ENCODE data around the gene SLC26A11.
"Not testable (repeated sequence)": the region's sequence is repeated elsewhere in the genome, so short reads cannot be mapped to it uniquely, and the experiment has no call there.

SLC26A11 gene

DNA sequence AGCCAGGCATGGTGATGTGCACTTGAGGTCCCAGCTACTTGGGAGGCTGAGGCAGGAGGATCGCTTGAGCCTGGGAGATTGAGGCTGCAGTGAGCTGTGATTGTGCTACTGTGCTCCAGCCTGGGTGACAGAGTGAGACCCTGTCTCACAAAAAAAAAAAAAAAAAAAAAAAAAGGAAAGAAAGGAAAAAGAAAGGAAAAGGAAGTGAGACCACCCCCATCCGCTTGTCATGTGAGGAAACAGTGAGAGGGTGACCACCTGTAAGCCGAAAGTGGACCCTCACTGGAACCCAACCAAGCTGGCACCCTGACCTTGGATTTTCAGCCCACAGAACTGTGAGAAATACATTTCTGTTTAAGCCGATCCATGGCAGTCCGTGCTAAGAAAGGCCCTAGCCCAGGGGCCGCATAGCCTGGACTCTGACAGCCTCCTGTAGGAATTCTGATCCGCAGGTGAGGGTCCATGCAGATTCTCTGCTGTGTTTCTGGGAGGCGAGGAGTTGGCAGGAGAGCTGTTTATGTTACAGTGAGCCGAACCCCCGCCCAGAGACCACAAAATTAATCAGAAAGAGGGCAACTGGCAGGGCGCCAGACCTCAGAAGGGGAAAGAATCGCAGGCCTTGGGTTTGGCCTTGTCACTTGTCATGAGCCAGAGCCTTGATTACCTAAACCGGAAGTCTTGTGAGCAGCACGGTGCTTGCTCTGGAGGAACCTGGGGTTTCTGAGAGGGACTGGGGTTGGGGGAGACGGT is 1.0 kb upstream of the SLC26A11 start:
- peak; percentile 79 for DNase-seq (ENCODE audit: low spot score)

DNA sequence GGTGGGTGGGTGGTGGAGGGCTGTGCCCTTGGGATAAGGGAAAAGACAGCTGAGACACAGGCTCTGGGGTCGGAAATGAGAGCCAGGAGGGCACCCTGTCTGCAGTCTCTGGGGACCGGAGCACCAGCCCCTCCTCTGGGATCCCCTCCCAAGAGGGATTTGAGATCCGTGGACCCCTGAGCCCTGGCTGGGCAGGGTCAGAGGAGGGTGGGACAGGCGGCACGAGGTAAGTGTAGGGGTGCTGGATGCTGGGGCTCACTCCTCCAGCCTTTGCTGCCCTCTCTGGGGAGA is 519 bp upstream of the SLC26A11 start:
- no peak for DNase-seq (ENCODE audit: low spot score)

DNA sequence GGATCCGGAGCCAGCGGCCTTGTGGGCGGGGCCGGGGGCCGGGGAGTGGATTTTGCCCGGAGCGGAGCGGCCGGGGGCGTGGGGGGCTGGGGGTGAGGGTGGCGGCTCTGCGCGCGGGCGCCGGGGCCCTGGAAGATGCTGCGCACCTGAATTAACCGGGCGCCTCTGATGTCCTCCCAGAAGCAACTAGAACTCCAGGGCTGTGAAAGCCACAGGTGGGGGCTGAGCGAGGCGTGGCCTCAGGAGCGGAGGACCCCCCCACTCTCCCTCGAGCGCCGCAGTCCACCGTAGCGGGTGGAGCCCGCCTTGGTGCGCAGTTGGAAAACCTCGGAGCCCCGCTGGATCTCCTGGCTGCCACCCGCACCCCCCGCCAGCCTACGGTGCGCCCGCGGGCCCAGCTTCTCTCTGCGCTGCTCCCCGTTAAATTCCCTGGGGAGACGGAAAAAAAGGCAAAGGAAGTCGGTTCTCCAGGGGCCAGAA is 549 bp downstream of the SLC26A11 start:
- peak; percentile 74 for DNase-seq (ENCODE audit: low spot score)

DNA sequence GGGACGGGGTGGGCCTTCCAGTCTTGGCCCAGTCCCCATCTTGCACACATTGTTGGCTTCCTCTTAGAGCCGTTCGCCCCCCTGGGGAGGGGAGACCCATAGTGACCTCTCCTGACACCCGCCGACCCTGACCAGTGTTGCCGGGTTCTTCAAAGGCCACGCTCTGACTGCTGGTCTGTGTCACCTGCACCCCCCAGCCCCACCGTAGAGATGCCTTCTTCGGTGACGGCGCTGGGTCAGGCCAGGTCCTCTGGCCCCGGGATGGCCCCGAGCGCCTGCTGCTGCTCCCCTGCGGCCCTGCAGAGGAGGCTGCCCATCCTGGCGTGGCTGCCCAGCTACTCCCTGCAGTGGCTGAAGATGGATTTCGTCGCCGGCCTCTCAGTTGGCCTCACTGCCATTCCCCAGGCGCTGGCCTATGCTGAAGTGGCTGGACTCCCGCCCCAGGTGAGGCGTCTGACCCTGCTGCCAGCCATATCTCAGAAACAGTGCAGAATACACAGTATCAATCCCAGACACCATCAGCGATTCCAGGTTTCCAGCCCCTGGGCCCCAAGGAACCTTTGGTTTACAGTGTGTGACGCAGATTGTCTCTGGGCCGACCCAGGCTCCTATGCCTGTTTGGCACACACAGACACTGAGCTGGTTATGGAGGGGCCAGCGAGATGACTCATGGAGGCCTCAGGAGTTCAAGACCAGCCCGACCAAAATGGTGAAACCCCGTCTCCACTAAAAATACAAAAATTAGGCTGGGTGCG is 1.3 kb downstream of the SLC26A11 start:
- no peak for DNase-seq (ENCODE audit: low spot score)

DNA sequence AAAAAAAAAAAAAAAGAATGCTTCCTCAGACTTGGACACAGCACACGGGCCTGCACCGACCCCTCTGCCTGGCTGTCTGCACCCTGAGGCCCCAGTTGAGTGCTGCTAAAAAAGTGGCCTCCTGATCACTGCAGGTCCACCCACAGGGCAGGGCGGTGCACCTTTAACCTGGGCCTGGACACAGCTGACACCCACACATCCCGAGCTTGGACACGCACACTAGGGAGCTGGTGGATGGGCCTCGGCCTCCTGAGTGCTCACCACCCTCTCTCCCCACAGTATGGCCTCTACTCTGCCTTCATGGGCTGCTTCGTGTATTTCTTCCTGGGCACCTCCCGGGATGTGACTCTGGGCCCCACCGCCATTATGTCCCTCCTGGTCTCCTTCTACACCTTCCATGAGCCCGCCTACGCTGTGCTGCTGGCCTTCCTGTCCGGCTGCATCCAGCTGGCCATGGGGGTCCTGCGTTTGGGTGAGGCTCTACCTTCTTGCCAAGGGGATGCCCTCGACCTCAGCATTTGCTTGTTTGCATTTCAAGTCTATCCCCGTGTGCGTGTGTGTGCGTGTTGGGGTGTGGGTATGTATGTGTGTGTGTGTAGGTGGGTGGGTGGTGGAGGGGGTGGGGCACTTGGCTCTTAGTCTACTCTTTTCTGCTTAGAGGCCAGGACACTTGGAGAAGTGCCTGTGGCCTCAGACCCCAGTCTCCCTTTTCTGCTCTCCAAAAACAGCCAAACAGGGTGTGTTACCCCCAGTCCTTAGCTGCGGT is 2.3 kb downstream of the SLC26A11 start:
- DNase-seq (ENCODE audit: low spot score), result no peak

DNA sequence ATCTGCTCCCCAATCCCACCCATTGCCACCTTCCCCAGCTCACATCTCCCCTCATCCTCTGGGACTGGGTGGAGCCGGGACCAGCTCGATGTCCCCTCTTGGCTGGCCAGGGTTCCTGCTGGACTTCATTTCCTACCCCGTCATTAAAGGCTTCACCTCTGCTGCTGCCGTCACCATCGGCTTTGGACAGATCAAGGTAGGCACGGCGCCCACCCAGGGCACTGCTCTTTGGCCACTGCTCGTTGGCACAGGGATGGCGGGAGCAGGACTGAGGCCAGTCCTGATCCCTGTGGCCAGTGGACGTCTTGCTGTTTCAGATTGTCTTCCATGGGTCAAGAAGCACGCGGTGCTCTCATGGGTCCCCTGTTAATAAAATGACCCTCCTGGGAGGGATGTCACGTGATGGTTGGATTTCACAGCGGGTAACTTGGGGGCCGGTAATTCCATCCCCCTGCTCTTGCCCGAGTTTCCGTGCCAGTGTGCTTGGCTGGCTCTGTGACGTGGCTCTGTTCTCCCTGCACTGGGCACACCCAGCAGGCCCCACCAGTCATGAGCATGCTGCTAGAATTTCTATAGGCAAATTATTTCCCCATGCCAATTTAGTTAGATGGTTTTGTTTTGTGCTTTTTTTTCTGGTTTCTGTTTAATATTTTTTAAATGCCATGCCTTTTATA is 3.1 kb downstream of the SLC26A11 start:
- DNase-seq (ENCODE audit: low spot score), result no peak

DNA sequence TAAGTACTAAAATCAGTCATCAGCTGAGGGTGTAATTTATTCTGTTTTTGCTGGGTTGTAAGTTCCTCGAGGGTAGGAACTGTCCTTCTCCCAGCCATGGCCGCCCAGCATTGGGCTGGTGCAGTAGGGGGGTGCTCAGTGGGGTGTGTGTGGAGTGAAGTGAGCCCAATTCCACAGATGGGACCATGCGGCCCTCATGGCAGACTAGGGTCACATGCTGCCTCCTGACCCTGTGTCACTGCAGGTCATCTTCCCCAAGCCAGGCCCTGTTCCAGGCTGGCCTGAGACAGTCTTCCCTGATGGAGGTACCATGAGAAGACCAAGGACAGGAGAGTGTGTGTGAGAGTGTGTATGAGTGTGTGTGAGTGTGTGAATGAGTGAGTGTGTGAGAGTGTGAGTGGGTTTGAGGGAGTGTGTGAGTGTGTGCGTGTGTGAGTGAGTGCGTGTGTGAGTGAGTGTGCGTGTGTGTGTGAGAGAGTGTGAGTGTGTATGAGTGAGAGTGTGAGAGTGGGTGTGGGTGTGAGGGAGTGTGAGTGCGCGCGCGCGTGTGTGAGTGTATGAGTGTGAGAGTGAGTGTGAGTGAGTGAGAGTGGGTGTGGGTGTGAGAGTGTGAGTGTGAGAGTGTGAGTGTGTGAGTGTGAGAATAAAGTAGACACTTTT is 3.7 kb downstream of the SLC26A11 start:
- no peak for DNase-seq (ENCODE audit: low spot score)

DNA sequence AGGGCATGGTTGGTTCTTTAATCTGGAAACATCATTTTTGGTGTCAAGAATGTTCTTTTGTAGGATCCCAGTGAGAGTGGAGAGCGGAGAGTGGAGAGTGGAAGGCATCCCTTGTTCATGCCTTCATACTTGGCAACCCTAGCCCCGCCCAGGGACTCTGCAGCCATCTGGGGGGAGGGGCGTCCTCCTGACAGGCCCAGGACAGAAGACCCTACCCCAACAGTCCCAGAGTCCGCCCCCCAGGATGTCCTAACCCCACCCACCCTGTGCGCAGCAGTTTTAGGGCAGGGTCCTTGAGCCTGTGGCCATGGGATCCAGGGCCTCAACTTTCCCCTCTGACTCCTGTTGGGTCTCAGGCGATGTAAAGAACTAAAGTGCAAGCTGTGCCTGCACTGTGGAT is 4.5 kb downstream of the SLC26A11 start:
- DNase-seq (ENCODE audit: low spot score), result no peak

DNA sequence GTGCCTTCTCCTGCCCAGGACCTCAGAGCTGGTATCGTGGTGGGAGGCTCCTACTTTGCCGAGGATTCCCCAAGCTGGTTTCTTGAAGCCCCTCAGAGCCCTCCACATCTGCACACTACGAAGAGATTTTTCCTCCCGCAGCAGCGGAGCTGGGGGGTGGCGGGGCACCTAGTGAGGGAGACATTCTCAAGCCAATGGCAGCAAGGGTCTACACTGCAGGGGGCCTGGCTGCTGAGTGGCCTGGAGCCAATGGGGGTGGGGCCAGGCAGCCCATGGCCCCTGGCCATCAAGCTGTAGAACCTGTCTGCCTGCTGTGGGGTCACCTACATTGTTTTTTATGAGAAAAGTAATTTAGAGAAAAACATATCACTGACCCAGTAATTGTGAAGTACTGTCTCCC is 5.0 kb downstream of the SLC26A11 start:
- DNase-seq (ENCODE audit: low spot score), result no peak

DNA sequence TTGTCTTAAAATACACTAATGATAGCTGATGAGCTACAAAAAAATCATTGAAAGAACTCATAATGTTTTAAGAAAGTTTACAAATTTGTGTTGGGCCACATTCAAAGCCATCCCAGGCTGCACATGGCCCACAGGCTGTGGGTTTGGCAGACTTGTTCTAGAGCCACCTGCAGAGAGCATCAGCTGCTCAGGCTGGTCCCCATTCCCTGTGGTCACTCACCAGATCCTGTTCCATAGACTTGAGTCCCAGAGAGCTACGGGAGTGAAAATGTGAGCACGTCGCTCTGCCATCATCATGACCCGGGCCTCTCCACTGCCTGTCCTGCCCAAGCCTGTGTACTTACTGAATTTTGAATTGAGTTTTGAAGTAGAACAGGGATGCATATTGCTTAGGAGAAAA is 6.9 kb downstream of the SLC26A11 start:
- DNase-seq (ENCODE audit: low spot score), result no peak

DNA sequence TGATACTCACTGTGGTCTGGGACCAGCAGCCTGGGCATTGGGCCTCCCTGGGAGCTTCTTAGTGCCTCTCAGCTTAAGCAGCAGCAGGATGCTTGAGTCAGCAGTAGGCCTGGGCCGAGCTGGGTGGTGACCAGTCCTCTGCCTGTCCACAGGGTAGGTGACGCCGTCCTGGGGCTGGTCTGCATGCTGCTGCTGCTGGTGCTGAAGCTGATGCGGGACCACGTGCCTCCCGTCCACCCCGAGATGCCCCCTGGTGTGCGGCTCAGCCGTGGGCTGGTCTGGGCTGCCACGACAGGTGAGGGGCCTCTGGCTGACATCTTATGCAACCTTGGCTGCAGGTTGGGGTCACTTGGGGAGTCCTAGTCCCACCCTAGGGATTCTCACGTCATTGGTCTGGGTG is 7.4 kb downstream of the SLC26A11 start:
- DNase-seq (ENCODE audit: low spot score), result no peak

DNA sequence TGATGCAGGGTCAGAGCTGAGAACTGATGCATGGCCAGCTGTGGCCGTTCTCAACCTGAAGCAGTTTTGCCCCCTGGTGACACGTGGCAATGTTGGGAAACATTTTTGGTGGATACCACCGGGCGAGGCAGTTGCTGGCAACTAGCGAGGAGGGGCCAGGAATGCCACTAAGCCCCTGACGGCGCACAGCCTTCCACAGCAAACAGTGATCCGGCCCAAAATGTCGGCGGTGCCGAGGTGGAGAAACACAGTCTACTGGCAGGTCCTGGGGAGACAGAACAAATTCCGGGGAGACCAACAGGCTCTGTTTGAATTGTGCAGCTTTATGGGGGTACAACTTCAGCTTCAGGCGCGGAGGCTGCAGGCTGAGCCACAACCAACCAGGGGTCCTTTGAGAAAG is 8.2 kb downstream of the SLC26A11 start:
- no peak for DNase-seq (ENCODE audit: low spot score)

DNA sequence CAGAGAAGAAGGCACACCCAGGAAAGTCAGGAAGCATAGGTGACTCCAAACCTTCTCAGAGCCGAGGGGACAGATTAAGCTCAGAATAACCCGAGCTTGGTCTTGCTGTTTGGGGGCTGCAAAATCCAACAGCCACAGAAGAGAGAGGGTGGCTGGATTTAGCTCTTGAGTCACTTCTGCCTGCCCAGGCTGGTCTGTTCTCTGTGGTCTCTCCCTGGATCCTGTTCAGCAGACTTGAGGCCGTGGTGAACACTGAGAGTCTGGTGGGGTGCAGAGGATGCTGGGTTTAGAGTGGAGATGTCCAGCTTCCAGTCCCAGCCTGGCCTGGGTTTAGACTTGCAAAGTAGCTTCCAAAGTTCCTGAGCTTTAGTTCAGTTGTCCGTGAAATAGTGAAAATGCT is 8.8 kb downstream of the SLC26A11 start:
- no peak for DNase-seq (ENCODE audit: low spot score)

DNA sequence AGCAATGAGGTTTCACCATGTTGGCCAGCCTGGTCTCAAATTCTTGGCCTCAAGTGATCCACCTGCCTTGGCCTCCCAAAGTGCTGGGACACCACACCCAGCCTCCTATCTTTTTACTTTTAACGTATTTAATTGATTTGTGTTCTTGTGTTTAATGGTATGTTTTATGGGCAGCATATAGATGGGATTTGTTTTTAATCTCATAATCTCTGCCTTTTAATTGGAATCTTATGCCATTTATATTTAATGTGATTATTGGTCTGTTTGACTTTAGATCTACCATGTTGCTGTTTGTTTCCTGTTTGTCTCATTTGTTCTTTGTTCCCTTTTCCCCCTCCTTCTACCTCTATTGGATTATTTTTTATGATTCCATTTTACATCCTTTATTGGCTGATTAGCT is 12.2 kb downstream of the SLC26A11 start:
- DNase-seq (ENCODE audit: low spot score), result no peak

DNA sequence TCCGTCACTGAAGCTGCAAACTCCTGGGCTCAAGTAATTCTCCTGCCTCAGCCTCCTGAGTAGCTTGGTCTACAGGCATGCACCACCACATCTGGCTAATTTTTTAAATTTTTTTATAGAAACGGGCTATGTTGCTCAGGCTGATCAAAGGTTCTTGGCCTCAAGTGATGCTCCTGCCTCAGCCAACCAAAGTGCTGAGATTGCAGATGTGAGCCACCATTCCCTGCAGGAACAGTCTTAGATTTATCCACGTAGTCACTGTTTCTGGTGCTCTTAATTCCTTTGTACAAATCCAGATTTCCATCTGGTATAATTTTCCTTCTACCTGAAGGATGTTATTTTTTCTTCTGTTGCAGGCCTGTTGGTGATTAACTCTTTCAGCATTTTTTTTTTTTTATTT is 13.0 kb downstream of the SLC26A11 start:
- DNase-seq (ENCODE audit: low spot score), result no peak

DNA sequence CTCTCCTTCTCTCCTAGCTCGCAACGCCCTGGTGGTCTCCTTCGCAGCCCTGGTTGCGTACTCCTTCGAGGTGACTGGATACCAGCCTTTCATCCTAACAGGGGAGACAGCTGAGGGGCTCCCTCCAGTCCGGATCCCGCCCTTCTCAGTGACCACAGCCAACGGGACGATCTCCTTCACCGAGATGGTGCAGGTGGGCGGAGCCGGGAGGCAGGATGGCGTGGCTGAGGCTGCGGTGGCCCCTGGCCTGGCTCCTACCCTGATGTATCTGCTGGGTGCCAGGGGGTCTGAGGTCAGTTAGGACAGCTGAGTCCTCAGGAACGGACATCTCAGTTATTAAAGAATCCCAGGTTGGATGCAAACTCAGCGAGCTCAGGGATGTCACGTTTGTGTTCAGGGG is 16.7 kb downstream of the SLC26A11 start:
- no peak for DNase-seq (ENCODE audit: low spot score)

DNA sequence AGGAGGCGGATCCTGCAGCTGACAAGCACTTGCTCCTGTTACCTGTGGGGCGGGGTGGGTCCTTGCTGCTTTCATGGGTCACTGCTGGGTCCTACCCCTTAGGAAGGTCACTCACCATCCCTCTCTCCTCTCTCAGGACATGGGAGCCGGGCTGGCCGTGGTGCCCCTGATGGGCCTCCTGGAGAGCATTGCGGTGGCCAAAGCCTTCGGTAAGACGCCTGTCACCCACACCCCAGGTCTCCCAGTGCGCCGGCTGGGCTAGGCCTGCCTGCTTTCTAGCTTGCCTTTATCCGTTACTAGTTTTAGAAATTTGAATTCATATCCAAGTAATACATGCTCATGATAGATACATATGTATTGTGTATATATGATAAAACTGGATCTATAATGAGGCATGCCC is 17.2 kb downstream of the SLC26A11 start:
- DNase-seq (ENCODE audit: low spot score), result no peak

DNA sequence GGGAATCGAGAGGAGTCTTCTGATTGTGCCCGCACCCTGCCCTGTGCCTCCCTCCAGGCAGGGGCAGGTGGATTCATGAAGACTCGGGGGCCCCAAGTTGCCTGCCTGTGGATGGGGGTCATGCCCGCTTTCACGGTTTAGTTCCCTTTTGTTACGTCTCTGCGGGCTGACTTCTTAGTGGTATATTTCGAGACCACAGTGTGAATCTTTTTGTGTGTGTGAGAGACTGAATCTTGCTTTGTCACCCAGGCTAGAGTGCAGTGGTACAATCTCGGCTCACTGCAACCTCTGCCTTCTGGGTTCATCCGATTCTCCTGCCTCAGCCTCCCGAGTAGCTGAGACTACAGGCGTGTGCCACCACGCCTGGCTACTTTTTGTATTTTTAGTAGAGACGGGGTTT is 22.3 kb downstream of the SLC26A11 start:
- no peak for DNase-seq (ENCODE audit: low spot score)

DNA sequence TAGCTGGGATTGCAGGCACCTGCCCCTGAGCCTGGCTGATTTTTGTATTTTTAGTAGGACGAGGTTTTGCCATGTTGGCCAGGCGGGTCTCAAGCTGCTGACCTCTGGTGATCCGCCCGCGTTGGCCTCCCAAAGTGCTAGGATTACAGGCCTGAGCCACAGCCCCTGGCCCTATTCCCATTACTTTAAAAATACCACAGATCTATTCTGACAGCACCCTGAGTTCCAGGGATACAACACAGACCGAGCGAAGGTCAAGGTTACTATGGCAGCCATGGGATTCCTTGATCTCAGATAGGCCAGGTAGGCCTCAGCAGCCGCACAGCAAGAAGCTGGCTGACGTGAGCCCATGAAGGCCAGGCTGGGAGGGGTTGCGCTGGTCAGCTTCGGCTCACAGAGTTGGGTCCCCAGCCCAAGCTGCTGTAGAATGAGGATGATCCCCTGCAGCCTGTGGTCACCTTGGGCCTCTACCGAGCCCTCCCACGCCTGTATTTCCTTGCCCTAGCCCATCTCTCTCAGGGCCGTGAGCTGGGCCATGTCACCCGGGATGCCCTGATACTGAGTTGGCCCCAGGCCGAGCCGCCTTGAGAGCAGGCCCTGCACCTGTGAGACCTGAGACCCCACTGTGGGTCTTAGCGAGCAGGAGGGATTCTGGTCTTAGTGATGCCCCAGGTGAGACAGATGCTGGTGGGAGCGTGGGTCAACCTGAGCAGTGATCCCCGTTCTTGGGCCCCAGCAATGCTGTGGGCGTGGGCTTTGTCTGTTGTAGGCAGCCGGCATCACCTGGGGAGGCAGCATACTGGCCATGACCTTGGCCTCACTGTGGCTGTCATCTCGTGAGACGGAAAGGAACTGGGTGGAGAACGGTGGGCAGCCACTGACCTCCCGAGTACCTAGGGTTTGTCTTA is 23.6 kb downstream of the SLC26A11 start:
- DNase-seq (ENCODE audit: low spot score), result no peak

DNA sequence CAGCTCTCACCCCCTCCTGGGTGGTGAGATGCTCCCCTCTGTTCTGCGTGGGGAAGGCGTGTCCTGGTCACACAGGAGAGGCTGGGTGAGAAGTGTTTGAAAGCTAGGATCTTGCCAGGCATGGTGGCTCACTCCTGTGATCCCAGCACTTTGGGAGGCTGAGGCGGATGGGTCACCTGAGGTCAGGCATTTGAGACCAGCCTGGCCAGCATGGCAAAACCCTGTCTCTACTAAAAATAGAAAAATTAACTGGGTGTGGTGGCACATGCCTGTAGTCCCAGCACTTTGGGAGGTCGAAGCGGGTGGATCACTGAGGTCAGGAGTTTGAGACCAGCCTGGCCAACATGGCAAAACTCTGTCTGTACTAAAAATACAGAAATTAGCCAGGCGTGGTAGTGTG is 24.2 kb downstream of the SLC26A11 start:
- not testable (repeated sequence) for DNase-seq (ENCODE audit: low spot score)
